Neuronal stem cell (in vitro differentiated cells): Measurements from ENCODE around the gene PRDM15.

ENCODE experiments used
- DNase-seq: peaks from one replicate; pipeline ENCODE4 v3.0.0-alpha.2; 2013; ENCODE audit warnings: low spot score
- H2AFZ ChIP-seq: one replicate; pipeline ENCODE4 v1.6.1; 2013; ENCODE audit warnings: mild to moderate bottlenecking, low read length, inconsistent platforms
- H2AK5ac ChIP-seq: 2 replicates; pipeline ENCODE4 v1.6.1; 2013; ENCODE audit warnings: low read depth, mild to moderate bottlenecking, inconsistent platforms, low read length, moderate library complexity, mixed read lengths
- H2BK120ac ChIP-seq: 2 replicates; pipeline ENCODE4 v1.6.1; 2013; ENCODE audit warnings: low read depth, mild to moderate bottlenecking, inconsistent platforms, low read length, moderate library complexity, mixed read lengths
- H2BK12ac ChIP-seq: one replicate; pipeline ENCODE4 v1.6.1; 2013; ENCODE audit warnings: low read length, inconsistent platforms
- H2BK15ac ChIP-seq: 2 replicates; pipeline ENCODE4 v1.6.1; 2013; ENCODE audit warnings: mild to moderate bottlenecking, low read length, inconsistent platforms, mixed read lengths
- H2BK5ac ChIP-seq: one replicate; pipeline ENCODE4 v1.6.1; 2013; ENCODE audit warnings: inconsistent platforms, mild to moderate bottlenecking, low read length, moderate library complexity
- H3K14ac ChIP-seq: one replicate; pipeline ENCODE4 v1.6.1; 2013; ENCODE audit warnings: low read length, inconsistent platforms
- H3K18ac ChIP-seq: 2 replicates; pipeline ENCODE4 v1.6.1; 2013; ENCODE audit warnings: low read length, inconsistent platforms
- H3K23ac ChIP-seq: 2 replicates; pipeline ENCODE4 v1.6.1; 2013; ENCODE audit warnings: low read depth, mild to moderate bottlenecking, mixed read lengths, low read length, inconsistent platforms; ENCODE audit not compliant: poor library complexity
- H3K27ac ChIP-seq: replicated peaks from 3 replicates; pipeline ENCODE4 v1.5.1; 2013; ENCODE audit warnings: low read length, inconsistent platforms
- H3K27me3 ChIP-seq, 3 experiments: 2 replicates each; pipeline ENCODE4 v1.6.1; 2013; ENCODE audit warnings: low read length in 3 of 3, mild to moderate bottlenecking in 2 of 3, inconsistent platforms in 1 of 3, low read depth in 1 of 3, mixed read lengths in 1 of 3, moderate library complexity in 1 of 3; ENCODE audit not compliant: control insufficient read depth in 3 of 3, insufficient read depth in 3 of 3
- H3K36me3 ChIP-seq, 2 donors: replicated peaks in 1 of 2; 2 replicates each; pipeline ENCODE4 v1.6.1; 2013; ENCODE audit warnings: low read length in 2 of 2; ENCODE audit not compliant: control insufficient read depth in 2 of 2, insufficient read depth in 2 of 2
- H3K4ac ChIP-seq: 2 replicates; pipeline ENCODE4 v1.6.1; 2013; ENCODE audit warnings: inconsistent platforms, mild to moderate bottlenecking, low read length, moderate library complexity
- H3K4me1 ChIP-seq, 2 donors: 1 replicate in 1 of 2; 2 replicates in 1 of 2; pipeline ENCODE4 v1.6.1; 2013; ENCODE audit warnings: low read length in 2 of 2, low read depth in 1 of 2; ENCODE audit not compliant: control insufficient read depth in 2 of 2, insufficient read depth in 1 of 2
- H3K4me2 ChIP-seq: one replicate; pipeline ENCODE4 v1.6.1; 2013; ENCODE audit warnings: mild to moderate bottlenecking, low read length, inconsistent platforms; ENCODE audit not compliant: insufficient read depth, poor library complexity, severe bottlenecking
- H3K4me3 ChIP-seq, 2 donors: 2 replicates each; pipeline ENCODE4 v1.5.1; 2013; ENCODE audit warnings: low read length in 2 of 2, mild to moderate bottlenecking in 2 of 2, inconsistent platforms in 1 of 2, moderate library complexity in 1 of 2
- H3K79me1 ChIP-seq: one replicate; pipeline ENCODE4 v1.6.1; 2013; ENCODE audit warnings: low read depth, mild to moderate bottlenecking, inconsistent platforms, low read length, moderate library complexity
- H3K9ac ChIP-seq: one replicate; pipeline ENCODE4 v1.6.1; 2013; ENCODE audit warnings: mild to moderate bottlenecking, low read depth, low read length, inconsistent platforms; ENCODE audit not compliant: poor library complexity
- H3K9me3 ChIP-seq, 2 donors: replicated peaks in 1 of 2; 2 replicates each; pipeline versions ENCODE3 to v1.6.1; 2013; ENCODE audit warnings: low read length in 2 of 2, mild to moderate bottlenecking in 2 of 2, inconsistent platforms in 1 of 2, low read depth in 1 of 2, mixed read lengths in 1 of 2, moderate library complexity in 1 of 2; ENCODE audit not compliant: control insufficient read depth in 2 of 2, insufficient read depth in 1 of 2
- H4K8ac ChIP-seq: one replicate; pipeline ENCODE4 v1.6.1; 2013; ENCODE audit warnings: low read depth, mild to moderate bottlenecking, inconsistent platforms, low read length, moderate library complexity
- H4K91ac ChIP-seq: one replicate; pipeline ENCODE4 v1.6.1; 2013; ENCODE audit warnings: low read length, low read depth, mild to moderate bottlenecking, inconsistent platforms; ENCODE audit not compliant: poor library complexity
- WGBS, 2 donors: extraction: QIAGEN DNeasy Blood & Tissue Kit; methylation state at CpG; one replicate each; pipeline ENCODE4 v1.1.7; 2013; ENCODE audit warnings: missing lambda C conversion rate in 2 of 2, mixed read lengths in 1 of 2; ENCODE audit not compliant: insufficient read length in 2 of 2, insufficient replicate concordance in 1 of 2; ENCODE audit errors: extremely low coverage in 2 of 2; 5-methylcytosine and 5-hydroxymethylcytosine counted together

The PRDM15 gene

DNA sequence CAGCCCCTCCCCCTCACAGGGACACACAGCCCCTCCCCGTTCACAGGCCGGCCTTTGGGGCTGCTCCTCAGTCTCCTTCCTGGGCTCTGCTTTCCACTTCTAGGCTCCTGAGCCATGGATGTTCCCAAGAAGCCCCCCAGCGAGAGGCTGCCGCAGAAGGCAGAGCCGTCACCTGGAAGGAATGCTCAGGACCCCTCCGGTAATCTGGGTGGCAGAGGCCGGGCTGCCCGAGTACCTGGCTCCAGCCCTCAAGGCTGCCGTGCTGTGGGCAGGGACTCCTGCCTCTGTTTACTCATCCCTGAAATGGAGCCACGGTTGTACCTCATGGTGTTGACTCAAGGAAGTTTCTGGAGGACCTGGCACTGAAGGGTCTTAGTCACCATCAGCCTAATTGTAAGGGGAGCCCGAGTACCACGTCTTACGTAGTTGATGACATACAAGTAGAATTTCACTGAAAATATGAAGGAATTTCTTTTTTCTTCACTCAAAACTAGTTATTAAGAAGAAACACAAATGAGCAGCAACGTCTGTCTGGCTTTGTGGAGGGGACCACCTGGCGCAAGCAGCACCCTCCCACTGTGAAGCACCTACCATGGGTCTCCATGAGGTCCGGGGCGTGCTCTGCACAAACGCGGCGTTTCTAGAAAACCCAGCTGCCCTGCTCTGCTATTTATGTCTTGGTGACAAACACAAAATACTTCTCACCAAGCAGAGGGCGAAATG is 33.7 kb downstream of the PRDM15 start:
- Histone ChIP-seq H3K4me1 (peaks cover 2 to 3% of the 10 kb centered on the region in 2 donors), H3K36me3 (peaks cover 2% of the 10 kb centered on the region in 2 donors), H2AFZ (no peak overlapping the region), H4K91ac (no peak overlapping the region), H2AK5ac (peak overlapping the region; percentile 41), H3K79me1 (no peaks in the 10 kb centered on the region), H2BK120ac (no peak overlapping the region), H3K9me3 (peaks cover under 1 to 10% of the 10 kb centered on the region in 2 donors), H3K4me3 (no peak overlapping the region), H3K27me3 (peaks cover 0 to 4% (median 0%) of the 10 kb centered on the region in 3 experiments), H2BK12ac (no peak overlapping the region), H4K8ac (peak overlapping the region; percentile 43), H3K4ac (no peak overlapping the region), H2BK15ac (no peak overlapping the region), H3K18ac (no peak overlapping the region), H3K23ac (no peak overlapping the region), H2BK5ac (no peak overlapping the region), H3K9ac (no peak overlapping the region), H3K14ac (no peak overlapping the region), H3K4me2 (no peak overlapping the region), H3K27ac (no peak overlapping the region)
- no peak for DNase-seq
- no CpG with 5 or more reads among the region's 21 CpGs for WGBS, 2 donors

DNA sequence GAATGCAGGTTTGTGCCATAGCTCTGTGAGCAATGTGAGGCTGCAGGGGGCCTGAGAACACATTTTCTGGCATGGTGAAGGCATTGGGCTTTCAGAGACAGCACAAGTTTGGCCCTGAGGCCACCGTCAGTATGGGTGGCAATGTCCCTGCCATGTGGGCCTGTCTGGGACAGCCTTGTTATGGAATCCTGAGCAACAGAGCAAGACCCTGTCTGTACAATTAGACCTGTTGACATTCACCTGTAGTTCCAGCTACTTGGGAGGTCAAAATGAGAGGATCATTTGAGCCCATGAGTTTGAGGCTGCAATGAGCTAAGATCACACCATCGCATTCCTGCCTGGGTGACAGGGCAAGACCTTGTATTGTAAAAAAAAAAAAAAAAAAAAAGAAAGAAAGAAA is 35.6 kb downstream of the PRDM15 start:
- Histone ChIP-seq H2AFZ (no peak overlapping the region), H3K4me1 (peaks cover 2 to 3% of the 10 kb centered on the region in 2 donors), H2AK5ac (peak overlapping the region; percentile 16), H3K27me3 (peaks cover 0 to 4% (median 0%) of the 10 kb centered on the region in 3 experiments), H2BK120ac (no peak overlapping the region), H3K4me2 (no peak overlapping the region), H3K14ac (no peak overlapping the region), H3K23ac (no peak overlapping the region), H3K9ac (peak overlapping the region; percentile 53), H3K79me1 (no peaks in the 10 kb centered on the region), H4K8ac (no peak overlapping the region), H3K27ac (no peak overlapping the region), H4K91ac (no peak overlapping the region), H3K36me3 (peaks cover 2 to 12% of the 10 kb centered on the region in 2 donors), H3K9me3 (peaks cover 2 to 13% of the 10 kb centered on the region in 2 donors), H2BK12ac (no peak overlapping the region), H2BK5ac (no peak overlapping the region), H2BK15ac (no peak overlapping the region), H3K4me3 (no peak overlapping the region), H3K4ac (no peak overlapping the region), H3K18ac (peak overlapping the region; percentile 40)
- WGBS, 2 donors, result no CpG with 5 or more reads among the region's 2 CpGs
- DNase-seq, result no peak

DNA sequence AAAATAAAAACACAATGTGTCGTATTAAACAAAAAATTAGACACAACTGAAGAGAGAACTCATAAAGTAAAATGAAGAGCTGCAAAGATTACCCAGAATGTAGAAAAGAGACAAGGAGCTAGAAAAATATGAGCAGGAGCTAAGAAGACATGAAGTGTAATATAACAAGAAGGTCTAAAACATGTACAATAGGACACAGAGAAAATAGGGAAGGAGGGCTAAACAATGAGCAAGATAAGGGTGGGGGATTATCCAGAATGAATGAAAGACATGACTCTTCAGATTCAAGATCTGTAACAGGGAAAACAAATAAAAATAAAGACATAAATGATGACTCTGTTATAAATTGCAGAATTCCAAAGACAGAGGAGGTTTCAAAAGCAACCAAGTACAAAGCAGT is 38.3 kb downstream of the PRDM15 start:
- Histone ChIP-seq H2AFZ (no peak overlapping the region), H3K4me2 (no peak overlapping the region), H3K36me3 (peaks cover 8 to 35% of the 10 kb centered on the region in 2 donors), H2AK5ac (no peak overlapping the region), H3K79me1 (no peaks in the 10 kb centered on the region), H3K27me3 (peaks cover 0 to 4% (median 0%) of the 10 kb centered on the region in 3 experiments), H3K18ac (no peak overlapping the region), H3K9me3 (peaks cover 4 to 13% of the 10 kb centered on the region in 2 donors), H3K4me3 (no peak overlapping the region), H3K4ac (no peak overlapping the region), H3K9ac (no peak overlapping the region), H3K14ac (no peak overlapping the region), H2BK120ac (no peak overlapping the region), H3K4me1 (peaks cover 2 to 8% of the 10 kb centered on the region in 2 donors), H4K91ac (no peak overlapping the region), H3K27ac (no peak overlapping the region), H2BK12ac (no peak overlapping the region), H2BK5ac (no peak overlapping the region), H4K8ac (no peak overlapping the region), H3K23ac (no peak overlapping the region), H2BK15ac (no peak overlapping the region)
- WGBS, 2 donors, result no CpG with 5 or more reads among the region's 1 CpG
- DNase-seq, result no peak

DNA sequence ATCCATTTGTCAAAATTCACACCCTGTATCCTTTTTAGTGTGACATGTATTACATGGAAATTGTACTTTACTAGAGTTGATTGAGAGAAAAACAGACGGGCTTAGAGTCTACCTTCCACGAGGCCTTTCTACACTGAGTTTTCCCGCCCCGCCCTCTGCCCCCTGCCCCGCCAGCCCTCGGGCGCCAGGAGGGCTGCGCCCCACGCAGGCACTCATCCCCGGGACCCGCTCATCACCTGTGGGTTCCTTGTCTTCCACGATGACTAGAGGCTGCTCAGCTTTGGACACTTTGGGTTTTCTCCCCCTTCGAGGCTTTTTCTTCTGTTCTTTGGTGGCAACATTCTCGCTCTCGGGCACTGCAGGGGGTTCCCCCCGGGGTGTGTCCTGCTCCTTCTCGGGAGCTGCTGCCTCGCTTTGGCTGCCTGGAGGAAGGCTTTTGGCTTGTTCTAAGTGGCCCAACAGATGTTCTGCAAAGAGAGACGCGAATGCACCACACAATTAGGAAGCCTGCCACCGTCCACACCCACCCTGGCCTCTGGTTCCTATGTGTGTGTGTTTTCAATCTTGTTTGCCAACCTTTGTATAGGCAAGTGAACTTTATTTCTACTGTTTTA is 39.6 kb downstream of the PRDM15 start:
- Histone ChIP-seq H3K14ac (no peak overlapping the region), H2BK15ac (no peak overlapping the region), H2AFZ (no peak overlapping the region), H3K18ac (no peak overlapping the region), H2BK120ac (no peak overlapping the region), H3K36me3 (peaks cover 10 to 44% of the 10 kb centered on the region in 2 donors), H2BK5ac (no peak overlapping the region), H4K91ac (no peak overlapping the region), H2AK5ac (no peak overlapping the region), H3K27ac (no peak overlapping the region), H3K27me3 (peaks cover 0 to 4% (median 0%) of the 10 kb centered on the region in 3 experiments), H4K8ac (no peak overlapping the region), H3K9ac (no peak overlapping the region), H3K23ac (no peak overlapping the region), H3K4me2 (no peak overlapping the region), H3K4ac (no peak overlapping the region), H3K79me1 (no peaks in the 10 kb centered on the region), H3K9me3 (peaks cover 4 to 13% of the 10 kb centered on the region in 2 donors), H2BK12ac (no peak overlapping the region), H3K4me1 (peaks cover 0 to 10% of the 10 kb centered on the region in 2 donors), H3K4me3 (no peak overlapping the region)
- no CpG with 5 or more reads among the region's 21 CpGs for WGBS, 2 donors
- DNase-seq, result no peak
